GM18858 (cell line): ENCODE measurements around the gene VPS4A.
"Not testable (repeated sequence)": the region's sequence is repeated elsewhere in the genome, so short reads cannot be mapped to it uniquely, and the experiment has no call there.

Source experiments
- ATAC-seq: cut with Tn5 transposase; IDR thresholded peaks from one replicate; pipeline ENCODE4 v1.9.1; 2021; ENCODE audit not compliant: unreplicated experiment

VPS4A gene

GRCh38 chr16:69310653-69311532, at the start of gene VPS4A:
VPS4A (plus strand) TSS chr16:69311350; CDS start chr16:69311512, 162 bp downstream.
- ATAC-seq = peak; percentile 90

- ATAC-seq = no peak
These were observed 44.7 kb upstream of the VPS4A start for GRCh38 chr16:69266334-69267063.

GRCh38 chr16:69267633-69268032, 43.5 kb upstream of the VPS4A start:
- ATAC-seq = no peak

- no peak for ATAC-seq
These were observed 40.8 kb upstream of the VPS4A start for GRCh38 chr16:69270395-69270794.

- no peak for ATAC-seq
These were observed 40.3 kb upstream of the VPS4A start for GRCh38 chr16:69270831-69271230.

GRCh38 chr16:69273009-69273408, 38.1 kb upstream of the VPS4A start:
- ATAC-seq = no peak

- ATAC-seq = no peak
These were observed 36.4 kb upstream of the VPS4A start for GRCh38 chr16:69274699-69275235.

GRCh38 chr16:69276148-69277115, 34.7 kb upstream of the VPS4A start:
- no peak for ATAC-seq

- no peak for ATAC-seq
These were observed 33.7 kb upstream of the VPS4A start for GRCh38 chr16:69277413-69277812.

GRCh38 chr16:69283851-69284250, 27.3 kb upstream of the VPS4A start:
- ATAC-seq = no peak

- no peak for ATAC-seq
These were observed 25.9 kb upstream of the VPS4A start for GRCh38 chr16:69285240-69285639.

- ATAC-seq = no peak
These were observed 24.0 kb upstream of the VPS4A start for GRCh38 chr16:69286941-69287713.

- not testable (repeated sequence) for ATAC-seq
These were observed 19.5 kb upstream of the VPS4A start for GRCh38 chr16:69291657-69292056.

GRCh38 chr16:69293401-69293800, 17.7 kb upstream of the VPS4A start:
- no peak for ATAC-seq

- ATAC-seq = no peak
These were observed 17.1 kb upstream of the VPS4A start for GRCh38 chr16:69294051-69294450.

GRCh38 chr16:69296771-69297170, 14.4 kb upstream of the VPS4A start:
- not testable (repeated sequence) for ATAC-seq

- no peak for ATAC-seq
These were observed 12.9 kb upstream of the VPS4A start for GRCh38 chr16:69298261-69298660.

GRCh38 chr16:69301187-69301586, 10.0 kb upstream of the VPS4A start:
- no peak for ATAC-seq

GRCh38 chr16:69301861-69302260, 9.3 kb upstream of the VPS4A start:
- ATAC-seq = no peak

GRCh38 chr16:69302301-69302700, 8.8 kb upstream of the VPS4A start:
- ATAC-seq = no peak
